Mucosa of rectum (tissue), 2 donors: Measurements from ENCODE around the gene RPS2.
"Not testable (repeated sequence)": the region's sequence is repeated elsewhere in the genome, so short reads cannot be mapped to it uniquely, and the experiment has no call there.

Experiments used
- H3K27ac ChIP-seq, 2 donors: one replicate each; pipeline ENCODE4 v1.7.0; 2013; ENCODE audit warnings: inconsistent platforms in 2 of 2, low read depth in 2 of 2, low read length in 2 of 2
- H3K27me3 ChIP-seq, 2 donors: one replicate each; pipeline ENCODE4 v1.7.0; 2013; ENCODE audit warnings: low read length in 2 of 2; ENCODE audit not compliant: control insufficient read depth in 2 of 2, insufficient read depth in 2 of 2
- H3K36me3 ChIP-seq, 2 donors: one replicate each; pipeline ENCODE4 v1.7.0; 2013; ENCODE audit warnings: low read length in 2 of 2; ENCODE audit not compliant: control insufficient read depth in 2 of 2, insufficient read depth in 2 of 2
- H3K4me1 ChIP-seq, 2 donors: one replicate each; pipeline ENCODE4 v1.7.0; 2013; ENCODE audit warnings: low read length in 2 of 2, mild to moderate bottlenecking in 1 of 2; ENCODE audit not compliant: control insufficient read depth in 2 of 2, insufficient read depth in 2 of 2
- H3K4me3 ChIP-seq, 2 donors: one replicate each; pipeline ENCODE4 v1.7.0; 2013; ENCODE audit warnings: low read length in 2 of 2
- H3K9ac ChIP-seq, 2 donors: one replicate each; pipeline ENCODE4 v1.7.0; 2013; ENCODE audit warnings: low read length in 2 of 2, low read depth in 1 of 2, mild to moderate bottlenecking in 1 of 2
- H3K9me3 ChIP-seq, 2 donors: one replicate each; pipeline ENCODE4 v1.7.0; 2013; ENCODE audit warnings: low read length in 2 of 2; ENCODE audit not compliant: control insufficient read depth in 2 of 2
- donor health status: healthy.
- donor health status: Normal muscosa, but diverticular disease.

Gene RPS2

DNA sequence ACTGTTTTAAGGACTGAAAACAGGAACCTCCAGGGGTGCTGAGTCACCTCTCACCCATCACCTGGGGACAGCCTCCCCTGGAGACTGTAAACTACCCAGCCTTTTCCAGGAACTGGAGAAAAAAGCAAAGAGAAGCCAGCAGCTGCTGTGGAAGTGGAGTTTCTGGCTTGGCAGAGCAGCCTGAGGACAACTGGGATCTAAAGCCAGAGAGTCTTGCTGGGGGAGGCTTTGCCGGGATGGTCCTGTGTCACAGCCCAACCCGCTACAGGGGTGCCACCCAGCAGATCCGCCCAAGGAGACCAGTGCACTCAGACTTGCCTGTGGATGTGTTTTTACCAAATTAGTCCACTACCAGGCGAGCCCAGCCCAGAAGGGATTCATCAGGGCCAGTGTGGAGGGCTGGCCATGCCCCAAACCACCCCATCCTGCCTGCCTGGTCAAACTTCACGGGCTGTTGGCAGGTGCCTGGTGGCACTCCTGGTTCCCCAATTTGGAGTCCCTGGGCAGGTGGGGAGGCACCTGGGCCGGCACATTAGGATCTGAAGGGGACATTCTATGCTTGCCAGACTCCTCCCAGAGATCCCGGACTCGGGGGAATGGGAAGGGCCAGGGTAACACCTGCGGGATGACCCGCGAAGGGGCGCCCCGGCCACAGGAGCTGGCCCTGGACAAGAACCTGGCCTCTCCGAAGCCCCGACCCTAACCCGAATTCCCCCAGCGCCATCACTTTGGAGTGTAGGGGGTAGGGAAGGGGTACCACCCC is 22.4 kb downstream of the RPS2 start:
- no peaks in the 10 kb centered on the region for H3K9me3 ChIP-seq
- peak overlapping the region; percentile 83 to 90 for H3K9ac ChIP-seq
- peaks cover 28 to 37% of the 10 kb centered on the region in 2 donors for H3K4me1 ChIP-seq
- peak overlapping the region; percentile 80 to 94 for H3K4me3 ChIP-seq
- H3K27ac ChIP-seq, result peak overlapping the region; percentile 81 to 84
- no peaks in the 10 kb centered on the region for H3K27me3 ChIP-seq
- peaks cover 10 to 19% of the 10 kb centered on the region in 2 donors for H3K36me3 ChIP-seq

DNA sequence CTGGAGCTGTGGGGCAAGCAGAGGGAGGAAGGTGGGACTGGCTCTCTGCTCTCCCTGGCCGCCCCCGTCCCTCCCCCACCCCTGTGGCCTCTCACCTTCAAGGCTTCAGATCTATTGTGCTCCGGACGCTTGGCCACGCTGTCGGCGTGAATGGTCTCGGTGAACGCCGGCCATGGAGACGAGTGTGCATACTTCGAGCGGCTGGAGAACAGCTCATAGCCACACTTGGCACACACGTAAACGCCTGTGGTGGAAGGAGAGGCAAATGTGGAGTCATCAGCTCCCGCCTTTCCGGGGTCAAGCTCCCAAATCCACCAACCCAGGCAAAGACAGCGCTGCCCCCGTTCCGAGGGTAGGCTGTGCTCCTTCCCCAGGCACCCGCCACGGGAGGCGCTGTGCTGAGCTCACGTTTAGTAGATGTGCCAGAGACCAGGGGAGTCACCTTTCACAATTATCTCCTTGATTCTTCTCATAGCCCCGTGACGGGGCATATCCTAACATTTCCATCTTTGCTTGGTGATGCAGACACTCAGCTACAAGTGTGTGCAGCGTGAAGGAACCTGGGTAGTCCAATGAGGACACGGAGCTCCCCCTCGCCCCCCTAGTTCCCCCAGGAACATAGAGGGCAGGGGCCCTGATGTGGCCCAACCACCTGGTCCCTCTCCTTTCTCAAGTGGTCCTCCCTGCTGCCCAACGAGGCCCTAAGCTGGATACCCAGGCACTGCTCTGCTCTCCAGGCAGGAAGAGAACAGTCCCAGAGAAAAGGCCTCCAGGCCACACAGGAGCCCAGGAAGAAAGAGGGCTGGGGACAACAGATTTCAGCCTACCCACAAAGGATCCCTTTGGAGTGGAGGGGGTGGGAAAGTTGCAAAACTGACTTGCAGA is 23.2 kb downstream of the RPS2 start:
- H3K27ac ChIP-seq, result peak overlapping the region; percentile 48 to 81
- H3K4me3 ChIP-seq, result peak overlapping the region; percentile 80 to 94
- no peaks in the 10 kb centered on the region for H3K27me3 ChIP-seq
- H3K9me3 ChIP-seq, result no peaks in the 10 kb centered on the region
- H3K9ac ChIP-seq, result peak overlapping the region; percentile 15 to 47
- H3K4me1 ChIP-seq, result peaks cover 28 to 37% of the 10 kb centered on the region in 2 donors
- H3K36me3 ChIP-seq, result peaks cover 10 to 24% of the 10 kb centered on the region in 2 donors

DNA sequence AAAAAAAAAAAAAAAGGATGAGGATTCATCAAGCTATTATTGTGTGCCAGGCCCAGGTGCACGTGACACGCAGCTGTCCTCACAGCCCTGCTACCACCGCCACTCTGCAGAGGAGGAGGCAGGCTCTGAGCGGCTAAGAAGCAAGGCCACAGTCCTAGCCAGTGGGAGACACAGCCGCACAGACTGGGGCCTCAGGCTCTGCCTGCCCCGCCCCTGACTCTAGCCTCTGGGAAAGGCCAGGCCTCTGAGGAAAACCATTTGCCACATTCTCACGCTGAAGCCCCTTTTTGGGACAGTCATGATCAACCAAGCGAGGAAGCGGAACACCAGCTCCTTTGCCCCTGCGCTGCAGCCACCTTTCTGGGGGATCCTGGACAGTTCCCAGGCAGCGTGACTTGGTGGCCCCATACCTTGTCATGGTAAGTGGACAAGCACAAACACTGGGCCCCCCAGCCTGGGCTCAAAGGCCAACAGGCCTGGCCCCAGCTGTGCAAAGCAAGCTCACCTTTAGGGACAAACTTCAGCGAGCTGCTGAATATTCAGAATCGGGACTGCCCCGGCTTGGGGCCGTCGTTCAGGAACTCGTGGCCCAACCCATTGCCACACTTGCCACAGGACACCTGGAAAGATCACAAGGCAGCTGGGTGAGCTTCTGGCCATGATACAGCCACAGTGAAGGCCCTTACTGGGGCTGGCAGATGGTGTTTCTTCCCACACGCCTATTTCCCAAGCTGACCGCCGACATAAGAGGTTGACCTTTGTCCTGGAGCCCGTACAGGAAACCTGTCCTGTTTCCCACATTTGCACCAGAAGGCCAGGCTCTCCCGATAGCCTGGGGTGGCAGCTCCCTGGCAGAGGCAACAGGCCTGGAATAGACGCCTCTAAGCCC is 24.1 kb downstream of the RPS2 start:
- Histone ChIP-seq H3K36me3 (peaks cover 10 to 24% of the 10 kb centered on the region in 2 donors), H3K4me1 (peaks cover 28 to 37% of the 10 kb centered on the region in 2 donors), H3K9ac (peak overlapping the region; percentile 15 to 32), H3K27ac (peak overlapping the region; percentile 48 to 77), H3K4me3 (peak overlapping the region in 1 of 2 donors; percentile 5), H3K27me3 (no peaks in the 10 kb centered on the region), H3K9me3 (no peaks in the 10 kb centered on the region)

DNA sequence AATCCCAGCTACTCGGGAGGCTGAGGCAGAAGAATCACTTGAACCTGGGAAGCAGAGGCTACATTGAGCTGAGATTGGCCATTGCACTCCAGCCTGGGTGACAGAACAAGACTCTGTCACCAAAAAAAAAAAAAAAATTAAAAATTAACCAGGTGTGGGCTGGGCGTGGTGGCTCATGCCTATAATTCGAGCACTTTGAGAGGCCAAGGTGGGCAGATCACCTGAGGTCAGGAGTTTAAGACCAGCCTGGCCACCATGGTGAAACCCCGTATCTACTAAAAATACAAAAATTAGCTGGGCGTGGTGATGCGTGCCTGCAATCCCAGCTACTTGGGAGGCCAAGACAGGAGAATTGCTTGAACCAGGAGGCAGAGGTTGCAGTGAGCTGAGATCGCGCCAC is 24.8 kb downstream of the RPS2 start:
- Histone ChIP-seq H3K4me1 (peaks cover 28 to 37% of the 10 kb centered on the region in 2 donors), H3K36me3 (peaks cover 10 to 24% of the 10 kb centered on the region in 2 donors), H3K27ac (peak overlapping the region; percentile 48 to 77)
- H3K9ac ChIP-seq, H3K9me3 ChIP-seq, H3K4me3 ChIP-seq, H3K27me3 ChIP-seq: not testable (repeated sequence)

DNA sequence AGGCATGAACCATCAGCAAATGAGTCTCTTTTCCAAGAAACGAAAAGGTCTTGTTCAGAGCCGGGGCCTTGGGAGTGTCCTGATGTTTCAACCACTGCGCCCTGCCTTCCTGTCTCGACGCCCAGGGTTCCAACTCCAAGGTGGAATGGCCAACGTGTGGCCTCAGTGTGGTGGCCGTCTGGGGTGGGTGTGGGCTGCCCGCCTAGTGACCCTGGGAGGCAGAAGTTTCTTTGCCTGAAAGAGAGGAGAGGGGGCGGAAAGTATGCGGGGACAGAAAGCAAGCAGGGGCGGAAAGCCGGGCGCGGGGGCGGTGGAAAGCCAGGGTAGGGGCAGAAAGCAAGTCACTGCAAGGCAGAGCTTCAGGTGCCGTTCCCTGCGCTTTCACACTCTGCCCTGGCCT is 25.7 kb downstream of the RPS2 start:
- H3K9ac ChIP-seq, result no peak overlapping the region
- H3K27ac ChIP-seq, result peak overlapping the region in 1 of 2 donors; percentile 9
- peaks cover 10 to 24% of the 10 kb centered on the region in 2 donors for H3K36me3 ChIP-seq

DNA sequence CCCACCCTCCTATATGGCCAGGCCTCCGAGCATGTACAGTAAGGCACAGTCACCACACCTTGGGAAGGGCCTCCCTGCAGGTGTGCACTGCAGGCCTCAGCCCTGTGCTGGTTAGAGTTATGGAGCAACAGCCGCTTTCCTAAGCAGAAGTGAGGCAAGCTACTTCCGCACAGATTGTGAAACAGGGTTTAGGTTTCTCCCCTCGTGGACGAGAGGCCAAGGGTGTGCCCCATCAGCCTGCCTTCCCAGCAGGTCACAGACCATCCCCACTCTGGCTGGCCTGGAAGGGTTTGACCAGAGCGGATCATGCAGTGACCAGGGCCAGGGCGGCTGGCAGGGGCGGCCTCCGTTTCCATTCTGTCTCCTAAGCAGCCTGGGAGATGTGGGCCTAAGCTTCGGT is 26.3 kb downstream of the RPS2 start:
- H3K4me1 ChIP-seq, result peaks cover 28 to 31% of the 10 kb centered on the region in 2 donors
- peaks cover 10 to 24% of the 10 kb centered on the region in 2 donors for H3K36me3 ChIP-seq
- H3K4me3 ChIP-seq, result no peak overlapping the region
- H3K9me3 ChIP-seq, result no peaks in the 10 kb centered on the region
- peak overlapping the region in 1 of 2 donors; percentile 9 for H3K27ac ChIP-seq
- no peak overlapping the region for H3K9ac ChIP-seq
- H3K27me3 ChIP-seq, result no peaks in the 10 kb centered on the region

More for the DNA sequence above, 25.7 kb downstream of the RPS2 start:
- no peaks in the 10 kb centered on the region for H3K27me3 ChIP-seq
- peaks cover 28 to 35% of the 10 kb centered on the region in 2 donors for H3K4me1 ChIP-seq
- no peaks in the 10 kb centered on the region for H3K9me3 ChIP-seq
- no peak overlapping the region for H3K4me3 ChIP-seq

DNA sequence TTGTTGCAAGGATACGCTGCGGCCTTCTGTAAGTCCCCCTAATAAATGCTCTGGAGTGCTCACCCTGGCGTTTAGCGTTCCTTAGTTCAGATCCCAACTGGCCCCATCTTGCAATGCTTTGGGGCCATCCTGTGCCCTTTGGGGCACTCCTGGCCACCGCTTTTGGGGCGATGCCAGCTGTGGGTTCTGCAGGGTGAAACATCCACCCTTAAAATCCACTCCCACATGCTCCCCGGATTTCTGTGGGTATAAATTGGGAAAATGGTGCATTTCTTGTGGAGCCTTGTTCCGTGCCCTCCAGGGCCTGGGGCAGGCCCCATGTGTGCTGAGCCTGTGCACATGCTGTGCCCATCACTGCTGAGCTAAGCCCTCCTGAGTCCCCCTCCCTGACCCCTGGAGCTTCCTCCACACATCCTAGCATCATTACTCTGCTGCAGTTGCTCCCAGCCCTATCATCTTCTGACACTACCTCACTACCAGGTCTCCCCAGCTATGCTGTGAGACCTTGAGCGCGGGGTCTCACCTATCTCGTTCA is 27.6 kb downstream of the RPS2 start:
- H3K27ac ChIP-seq, result no peak overlapping the region
- H3K36me3 ChIP-seq, result peaks cover 10 to 24% of the 10 kb centered on the region in 2 donors
- H3K9ac ChIP-seq, result no peak overlapping the region
- peaks cover 19 to 27% of the 10 kb centered on the region in 2 donors for H3K4me1 ChIP-seq
- H3K4me3 ChIP-seq, result no peak overlapping the region
- H3K9me3 ChIP-seq, result no peaks in the 10 kb centered on the region
- H3K27me3 ChIP-seq, result no peaks in the 10 kb centered on the region

DNA sequence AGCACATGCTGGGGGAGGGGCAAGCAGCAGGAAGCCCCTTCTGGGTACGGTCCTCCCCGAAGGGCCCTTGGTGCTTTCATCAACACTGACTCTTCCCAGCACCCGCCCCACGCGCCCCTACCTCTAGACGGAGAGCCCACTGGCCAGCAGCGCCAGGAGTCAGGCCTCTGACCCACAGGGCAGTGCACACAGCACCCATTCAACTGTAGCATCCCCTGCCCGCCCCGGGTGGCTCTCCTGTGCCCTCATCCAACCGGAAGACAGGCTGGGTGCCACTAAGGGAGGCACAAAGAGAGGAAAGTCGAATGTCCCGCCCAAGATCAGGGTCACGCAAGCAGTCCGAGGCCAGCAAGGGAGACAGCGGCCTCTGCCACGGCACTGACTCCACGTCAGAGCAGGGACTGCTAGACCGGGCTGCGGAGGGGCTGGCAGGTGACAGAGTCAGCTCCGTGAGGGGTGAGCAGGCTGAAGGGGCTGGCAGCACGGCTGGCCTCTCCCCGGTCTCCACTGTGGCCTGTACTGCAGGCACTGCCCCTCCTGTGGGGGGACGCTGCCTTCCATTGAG is 31.4 kb downstream of the RPS2 start:
- no peaks in the 10 kb centered on the region for H3K9me3 ChIP-seq
- H3K27me3 ChIP-seq, result no peaks in the 10 kb centered on the region
- H3K4me3 ChIP-seq, result no peak overlapping the region
- no peak overlapping the region for H3K27ac ChIP-seq
- no peak overlapping the region for H3K9ac ChIP-seq
- peaks cover 2 to 8% of the 10 kb centered on the region in 2 donors for H3K36me3 ChIP-seq
- peaks cover 2 to 4% of the 10 kb centered on the region in 2 donors for H3K4me1 ChIP-seq
